Renal pelvis (tissue), 4 donors: Measurements from ENCODE around the gene PTPRE. TPM values are rescaled to one million over a fixed set of nuclear protein-coding genes. Genes with fewer than 3 reads are reported as not detected.
"Not testable (repeated sequence)": the region's sequence is repeated elsewhere in the genome, so short reads cannot be mapped to it uniquely, and the experiment has no call there.

Source experiments
- DNase-seq: peaks from one replicate; pipeline ENCODE4 v3.0.0-alpha.2; 2013
- polyA plus RNA-seq, 3 donors: library from polyadenylated mRNA; unstranded; fragments of 120-200 nt; gene quantifications; one replicate each; pipeline ENCODE4 v1.2.1, GENCODE V29; 2013; ENCODE audit not compliant: insufficient read length in 3 of 3

Gene PTPRE
- polyA plus RNA-seq, 3 donors = 5.7 to 6.9 (median 5.8) TPM

- no peak for DNase-seq
These were observed 72.1 kb downstream of the PTPRE start for GRCh38 chr10:127979045-127979444.

GRCh38 chr10:127979566-127979965 lies 72.7 kb downstream of the PTPRE start:
- no peak for DNase-seq

DNA sequence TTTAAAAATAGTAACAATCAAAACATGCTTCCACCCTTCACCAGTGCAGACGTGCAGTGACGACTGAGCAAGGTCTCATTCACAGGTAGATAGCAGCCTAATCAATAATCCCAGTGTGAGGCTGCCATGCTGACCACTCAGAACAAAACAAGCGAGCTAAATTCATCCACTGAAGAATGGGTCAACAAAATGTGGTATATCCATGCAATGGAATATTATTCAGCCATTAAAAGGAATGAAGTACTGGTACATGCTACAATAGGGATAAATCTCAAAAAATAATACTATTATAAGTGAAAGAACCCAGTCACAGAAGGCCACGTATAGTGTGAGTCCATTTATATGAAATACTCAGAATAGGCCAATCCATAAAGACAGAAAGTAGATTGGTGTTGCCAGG lies 74.0 kb downstream of the PTPRE start:
- DNase-seq = no peak

GRCh38 chr10:127982601-127983000 lies 75.7 kb downstream of the PTPRE start:
- no peak for DNase-seq

- no peak for DNase-seq
These were observed 76.6 kb downstream of the PTPRE start for GRCh38 chr10:127983344-127984100.

- no peak for DNase-seq
These were observed 78.0 kb downstream of the PTPRE start for GRCh38 chr10:127984945-127985344.

DNA sequence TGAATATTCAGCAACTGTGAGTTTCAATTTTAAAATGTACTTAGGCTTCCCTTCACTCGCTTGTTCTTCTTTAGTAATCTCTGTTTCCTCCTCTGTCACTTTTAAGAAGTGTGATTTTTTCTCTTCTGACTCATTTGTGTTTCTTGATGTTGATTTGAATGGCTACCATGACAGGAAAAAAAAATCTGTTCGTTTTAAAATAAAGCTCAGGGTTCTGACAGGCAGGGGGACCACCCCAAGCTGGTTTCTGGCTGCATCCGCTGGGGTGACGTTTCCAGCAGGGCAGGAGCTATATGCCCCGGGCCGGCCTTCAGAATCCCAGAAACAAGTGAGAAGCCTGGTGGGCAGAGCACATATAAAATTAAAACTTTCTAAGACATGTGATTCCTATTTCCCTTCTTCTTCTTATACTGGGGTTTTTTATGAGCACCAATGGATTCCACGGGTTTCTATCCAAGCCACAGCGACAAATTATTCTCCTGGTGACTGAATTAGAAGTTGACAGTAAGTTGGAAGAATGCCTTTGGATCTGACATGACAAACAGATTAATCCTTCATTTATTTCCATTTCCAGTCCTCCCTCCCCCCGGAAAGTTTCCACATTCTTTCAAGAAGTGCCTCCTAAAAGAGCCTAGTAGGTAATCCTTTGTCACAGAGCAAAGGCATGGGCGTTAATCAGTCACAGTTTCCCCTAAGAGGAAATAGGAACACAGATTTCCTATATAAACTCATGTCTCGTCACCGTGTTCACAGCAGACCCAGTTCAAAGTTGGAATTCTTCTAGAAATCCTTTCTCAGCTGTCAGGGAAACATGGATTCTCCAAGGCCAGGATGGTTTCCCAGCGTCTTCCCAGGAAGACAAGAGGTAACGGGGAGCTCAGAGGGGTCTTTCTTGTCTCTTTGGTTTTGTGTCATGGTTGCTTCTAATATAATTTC lies 79.9 kb downstream of the PTPRE start:
- no peak for DNase-seq

GRCh38 chr10:127987467-127988380 lies 80.8 kb downstream of the PTPRE start:
- DNase-seq = no peak

- no peak for DNase-seq
These were observed 82.6 kb downstream of the PTPRE start for GRCh38 chr10:127989481-127990012.

- not testable (repeated sequence) for DNase-seq
These were observed 83.4 kb downstream of the PTPRE start for GRCh38 chr10:127990132-127990788.

DNA sequence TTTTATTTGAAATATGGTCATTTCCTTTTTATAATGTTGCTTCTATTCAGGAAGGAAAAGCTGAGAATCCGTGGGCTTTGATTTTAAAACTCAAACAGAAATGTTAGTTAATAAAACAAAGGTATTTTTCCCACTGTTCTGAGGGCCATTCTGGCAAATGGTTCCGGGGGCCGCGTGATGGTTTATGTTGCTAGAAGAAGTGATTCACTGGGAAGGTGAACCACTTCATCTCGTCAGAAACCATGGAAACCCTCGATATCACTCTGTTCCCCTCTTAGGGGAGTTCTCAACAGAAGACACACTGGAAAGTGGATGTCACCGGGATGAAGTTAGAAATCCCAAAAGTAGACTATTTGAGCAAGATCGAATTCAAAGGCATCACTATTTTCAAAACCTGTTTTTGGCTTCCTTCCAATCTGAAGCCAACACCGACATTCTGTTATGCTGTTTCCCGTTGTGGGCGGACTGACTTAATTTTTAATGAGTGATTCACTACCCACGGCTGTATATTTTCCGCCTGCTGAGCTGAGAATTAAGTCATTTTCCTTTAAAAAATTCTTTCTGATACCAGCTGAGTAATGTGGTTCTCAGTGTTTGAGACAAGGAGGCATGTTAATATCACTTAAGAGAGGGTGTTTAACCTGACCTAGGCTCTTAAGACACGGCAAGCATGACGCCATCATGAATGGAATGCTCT lies 84.1 kb downstream of the PTPRE start:
- no peak for DNase-seq

- DNase-seq = no peak
These were observed 84.8 kb downstream of the PTPRE start for GRCh38 chr10:127991543-127992255.

- no peak for DNase-seq
These were observed 85.5 kb downstream of the PTPRE start for GRCh38 chr10:127992376-127992775.

DNA sequence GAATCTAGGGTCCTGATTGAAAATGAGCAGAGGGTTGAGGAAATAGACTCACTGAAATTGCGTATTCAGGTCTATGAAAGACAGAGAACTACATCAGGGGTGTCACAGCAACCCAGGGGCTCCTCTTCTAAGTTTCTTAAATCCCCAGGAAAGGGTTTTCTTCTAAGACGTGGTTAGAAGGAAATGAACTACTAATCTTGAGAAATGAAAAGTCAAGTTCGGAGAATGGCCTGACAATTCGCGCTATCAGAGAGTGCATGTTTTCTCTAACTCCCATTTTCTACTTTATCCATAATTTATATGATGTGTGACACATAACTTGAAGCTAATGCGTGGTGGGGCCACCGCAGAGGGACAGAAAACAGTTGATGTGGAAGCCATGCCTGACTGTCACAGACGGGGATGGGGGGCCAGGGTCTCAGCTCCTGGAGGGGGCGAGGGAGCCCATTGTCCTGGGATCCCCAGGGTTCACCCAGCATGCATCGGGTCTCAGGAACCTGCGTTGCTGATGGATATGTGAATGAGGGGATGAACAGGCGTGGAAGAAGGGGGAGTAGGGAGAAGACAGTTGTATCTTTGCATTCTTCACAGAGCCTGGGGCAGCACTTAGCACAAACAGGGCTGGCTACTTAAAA lies 86.3 kb downstream of the PTPRE start:
- DNase-seq = no peak

DNA sequence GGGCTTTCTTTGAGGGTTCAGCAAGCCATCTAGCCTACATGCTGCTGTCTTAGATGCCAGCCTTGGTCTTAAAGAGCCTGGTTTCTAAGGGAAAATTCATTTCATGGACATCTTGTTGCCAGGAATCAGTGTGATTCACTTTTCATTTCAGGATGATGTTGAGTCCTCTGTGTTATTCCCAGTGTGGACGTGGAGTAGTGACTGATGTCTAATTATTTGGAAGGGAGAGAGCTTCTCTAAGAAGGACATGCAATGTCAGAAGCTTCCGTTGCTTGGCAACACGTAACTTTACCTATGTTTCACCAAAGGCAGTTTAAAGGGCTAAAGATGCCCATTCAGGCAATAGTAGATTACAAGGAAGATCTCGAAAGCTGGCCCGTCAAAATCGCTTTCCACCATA lies 89.0 kb downstream of the PTPRE start:
- DNase-seq = no peak

GRCh38 chr10:127996586-127996985 lies 89.7 kb downstream of the PTPRE start:
- DNase-seq = no peak

DNA sequence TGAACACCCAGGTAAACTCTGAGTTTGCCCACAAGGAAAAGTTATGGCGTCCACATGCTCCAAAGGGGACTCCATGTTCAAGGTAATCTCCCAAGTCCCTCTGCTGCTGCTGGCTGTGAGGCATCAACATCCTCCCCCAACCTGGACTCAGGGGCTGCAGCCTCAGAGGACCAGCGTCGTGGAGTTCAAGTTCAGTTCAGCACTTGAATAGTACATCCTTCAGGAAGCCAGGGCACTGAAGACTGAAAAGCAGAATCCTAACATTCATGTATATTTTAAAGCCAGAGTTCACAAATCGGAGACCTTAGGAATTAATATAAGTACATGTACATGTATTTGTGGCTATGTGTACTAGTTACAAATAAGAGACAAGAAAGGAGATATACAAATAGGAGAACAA lies 90.4 kb downstream of the PTPRE start:
- no peak for DNase-seq

DNA sequence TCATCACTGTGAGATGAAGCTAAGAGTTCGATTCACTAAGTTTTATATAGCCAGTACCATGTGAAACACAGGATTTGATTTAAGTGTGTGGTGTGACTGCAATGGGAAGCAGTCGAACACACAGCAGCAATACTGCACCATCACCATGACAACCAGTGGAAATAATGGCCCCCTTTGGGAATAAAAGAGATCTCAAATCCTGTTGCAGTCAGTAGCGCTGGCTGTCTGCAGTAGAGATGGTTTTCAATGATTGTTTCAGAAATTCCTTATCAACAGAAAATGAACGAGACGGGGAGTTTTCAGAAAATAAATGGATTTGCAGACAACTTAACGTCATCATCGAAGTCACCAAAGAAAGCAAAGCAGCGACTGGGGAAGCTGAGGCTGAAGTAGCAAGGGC lies 91.0 kb downstream of the PTPRE start:
- peak; percentile 66 for DNase-seq

GRCh38 chr10:127998501-127999144 lies 91.7 kb downstream of the PTPRE start:
- no peak for DNase-seq
